ENCODE results near the gene NINL. TPM values are rescaled to one million over a fixed set of nuclear protein-coding genes. Genes with fewer than 3 reads are reported as not detected.
"Not testable (repeated sequence)": the region's sequence is repeated elsewhere in the genome, so short reads cannot be mapped to it uniquely, and the experiment has no call there.

NINL gene
- total RNA-seq, 1 donor from 2014 or later = 1.4 TPM

- DNase-seq (ENCODE audit: low spot score) = no peak
Measured at GRCh38 chr20:25478889-25479568, 106.3 kb downstream of the NINL start.

GRCh38 chr20:25477014-25477882 is 108.1 kb downstream of the NINL start:
- intact Hi-C loops (cut with DNase I) = no loop called here
- DNase-seq (ENCODE audit: low spot score) = no peak

More at GRCh38 chr20:25478889-25479568, 106.3 kb downstream of the NINL start:
- intact Hi-C loops (cut with DNase I) = no loop called here

GRCh38 chr20:25476106-25477013 is 109.0 kb downstream of the NINL start:
- no peak for DNase-seq (ENCODE audit: low spot score)
- intact Hi-C loops (cut with DNase I) = no loop called here

GRCh38 chr20:25473297-25473696 is 112.0 kb downstream of the NINL start:
- DNase-seq (ENCODE audit: low spot score); intact Hi-C loops (cut with DNase I): not testable (repeated sequence)

- intact Hi-C loops (cut with DNase I) = no loop called here
- DNase-seq (ENCODE audit: low spot score) = no peak
Measured at GRCh38 chr20:25471020-25471419, 114.3 kb downstream of the NINL start.

- no peak for DNase-seq (ENCODE audit: low spot score)
- intact Hi-C loops (cut with DNase I) = no loop called here
Measured at GRCh38 chr20:25470045-25470444, 115.3 kb downstream of the NINL start.

- intact Hi-C loops (cut with DNase I) = no loop called here
- no peak for DNase-seq (ENCODE audit: low spot score)
Measured at GRCh38 chr20:25469558-25469957, 115.8 kb downstream of the NINL start.

GRCh38 chr20:25468126-25469075 is 116.9 kb downstream of the NINL start:
- DNase-seq (ENCODE audit: low spot score) = no peak
- intact Hi-C loops (cut with DNase I) = no loop called here

- peak; percentile 29 for DNase-seq (ENCODE audit: low spot score)
- intact Hi-C loops (cut with DNase I) = no loop called here
Measured at GRCh38 chr20:25467441-25467840, 117.9 kb downstream of the NINL start.

- intact Hi-C loops (cut with DNase I) = no loop called here
- peak; percentile 49 for DNase-seq (ENCODE audit: low spot score)
Measured at GRCh38 chr20:25466846-25467245, 118.5 kb downstream of the NINL start.

- peak; percentile 63 for DNase-seq (ENCODE audit: low spot score)
- intact Hi-C loops (cut with DNase I) = no loop called here
Measured at GRCh38 chr20:25465243-25466135, 119.8 kb downstream of the NINL start.

GRCh38 chr20:25464501-25465242 is 120.7 kb downstream of the NINL start:
- intact Hi-C loops (cut with DNase I) = no loop called here
- DNase-seq (ENCODE audit: low spot score) = peak; percentile 53

GRCh38 chr20:25461786-25462545 is 123.4 kb downstream of the NINL start:
- DNase-seq (ENCODE audit: low spot score) = peak; percentile 63
- intact Hi-C loops (cut with DNase I) = no loop called here

- peak; percentile 57 for DNase-seq (ENCODE audit: low spot score)
- intact Hi-C loops (cut with DNase I) = no loop called here
Measured at GRCh38 chr20:25461281-25461650, 124.1 kb downstream of the NINL start.

GRCh38 chr20:25460566-25461280 is 124.6 kb downstream of the NINL start:
- intact Hi-C loops (cut with DNase I) = no loop called here

More at GRCh38 chr20:25460566-25461280, 124.6 kb downstream of the NINL start:
- DNase-seq (ENCODE audit: low spot score) = peak; percentile 69
